Measurements from ENCODE around the gene SCN4B.

DNA sequence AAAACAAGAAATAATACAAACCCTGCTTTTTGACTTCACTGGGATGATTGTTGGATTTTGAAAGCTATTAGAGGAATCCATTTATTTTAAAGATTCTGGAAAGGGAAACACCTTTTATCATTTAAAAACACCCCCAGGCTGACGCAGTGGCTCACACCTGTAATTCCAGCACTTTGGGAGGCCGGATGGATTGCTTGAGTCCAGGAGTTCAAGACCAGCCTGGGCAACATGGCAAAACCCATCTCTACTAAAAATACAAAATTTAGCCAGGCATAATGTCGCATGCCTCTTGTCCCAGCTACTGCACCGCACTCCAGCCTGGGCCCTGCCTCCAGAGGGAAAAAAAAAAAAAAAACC, 24.1 kb upstream of the SCN4B start:
- TF ChIP-seq MXI1 (IDR thresholded peaks at IDR 0.05; ENCODE audit: low read depth, low read length) = no peak
- no peak for TF ChIP-seq FOS (IDR thresholded peaks at IDR 0.05; ENCODE audit: borderline replicate concordance, extremely low read depth, insufficient read length)
- no peak for TF ChIP-seq POLR2A (IDR thresholded peaks at IDR 0.05; ENCODE audit: low read depth, low read length)
- TF ChIP-seq BRCA1 (IDR thresholded peaks at IDR 0.05; ENCODE audit: low read depth, low read length) = no peak
- TF ChIP-seq, protein P1, sequence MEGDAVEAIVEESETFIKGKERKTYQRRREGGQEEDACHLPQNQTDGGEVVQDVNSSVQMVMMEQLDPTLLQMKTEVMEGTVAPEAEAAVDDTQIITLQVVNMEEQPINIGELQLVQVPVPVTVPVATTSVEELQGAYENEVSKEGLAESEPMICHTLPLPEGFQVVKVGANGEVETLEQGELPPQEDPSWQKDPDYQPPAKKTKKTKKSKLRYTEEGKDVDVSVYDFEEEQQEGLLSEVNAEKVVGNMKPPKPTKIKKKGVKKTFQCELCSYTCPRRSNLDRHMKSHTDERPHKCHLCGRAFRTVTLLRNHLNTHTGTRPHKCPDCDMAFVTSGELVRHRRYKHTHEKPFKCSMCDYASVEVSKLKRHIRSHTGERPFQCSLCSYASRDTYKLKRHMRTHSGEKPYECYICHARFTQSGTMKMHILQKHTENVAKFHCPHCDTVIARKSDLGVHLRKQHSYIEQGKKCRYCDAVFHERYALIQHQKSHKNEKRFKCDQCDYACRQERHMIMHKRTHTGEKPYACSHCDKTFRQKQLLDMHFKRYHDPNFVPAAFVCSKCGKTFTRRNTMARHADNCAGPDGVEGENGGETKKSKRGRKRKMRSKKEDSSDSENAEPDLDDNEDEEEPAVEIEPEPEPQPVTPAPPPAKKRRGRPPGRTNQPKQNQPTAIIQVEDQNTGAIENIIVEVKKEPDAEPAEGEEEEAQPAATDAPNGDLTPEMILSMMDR (IDR thresholded peaks at IDR 0.05 in 2 of 3, conservative IDR thresholded peaks at IDR 0.05 in 1 of 3; ENCODE audit: control insufficient read depth in 2 of 3, extremely low read depth in 1 of 3, insufficient read depth in 1 of 3, low read depth in 3 of 3, low read length in 3 of 3) = no peak
- no peak for TF ChIP-seq ESRRA (IDR thresholded peaks at IDR 0.05; ENCODE audit: low read length)
- TF ChIP-seq RELB (IDR thresholded peaks at IDR 0.05; ENCODE audit: low read depth) = no peak
- no peak for TF ChIP-seq USF2 (IDR thresholded peaks at IDR 0.05; ENCODE audit: borderline replicate concordance, low read depth, low read length)
- TF ChIP-seq TCF7 (IDR thresholded peaks at IDR 0.05; ENCODE audit: borderline replicate concordance) = no peak
- TF ChIP-seq SP1 (IDR thresholded peaks at IDR 0.05; ENCODE audit: low read depth, low read length) = no peak
- TF ChIP-seq, protein P2, sequence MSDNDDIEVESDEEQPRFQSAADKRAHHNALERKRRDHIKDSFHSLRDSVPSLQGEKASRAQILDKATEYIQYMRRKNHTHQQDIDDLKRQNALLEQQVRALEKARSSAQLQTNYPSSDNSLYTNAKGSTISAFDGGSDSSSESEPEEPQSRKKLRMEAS (IDR thresholded peaks at IDR 0.05; ENCODE audit: low read depth, low read length) = no peak
- TF ChIP-seq DPF2 (IDR thresholded peaks at IDR 0.05) = no peak

Data from GM12878 (cell line).